BE2C (cell line): ENCODE data around the gene RNF207.
A peak's percentile ranks its signal among the peaks of the same experiment; 100 is the strongest.

Experiments
- DNase-seq: peaks from one replicate; pipeline ENCODE4 v3.0.0-alpha.2; 2020
- H3K27me3 ChIP-seq: fragments of 250-450 bp; sonication (Bioruptor Pico); 2 replicates; pipeline ENCODE4 v1.5.1; 2020; ENCODE audit warnings: mild to moderate bottlenecking
- H3K36me3 ChIP-seq: fragments of 250-450 bp; sonication (Bioruptor Pico); 2 replicates; pipeline ENCODE4 v1.5.1; 2020; ENCODE audit warnings: mild to moderate bottlenecking
- H3K4me1 ChIP-seq: fragments of 250-450 bp; sonication (Bioruptor Pico); 2 replicates; pipeline ENCODE4 v1.5.1; 2020
- H3K4me3 ChIP-seq: 2 replicates; pipeline ENCODE4 v1.5.1; 2011; ENCODE audit warnings: low read depth, low read length
- H3K9me3 ChIP-seq: fragments of 250-450 bp; sonication (Bioruptor Pico); 2 replicates; pipeline ENCODE4 v1.5.1; 2020
- TF ChIP-seq, protein P1 (sequence below): IDR thresholded peaks from 2 replicates; pipeline ENCODE4 v1.5.1; 2012; ENCODE audit warnings: mild to moderate bottlenecking, low read depth, low read length

RNF207 gene

DNA sequence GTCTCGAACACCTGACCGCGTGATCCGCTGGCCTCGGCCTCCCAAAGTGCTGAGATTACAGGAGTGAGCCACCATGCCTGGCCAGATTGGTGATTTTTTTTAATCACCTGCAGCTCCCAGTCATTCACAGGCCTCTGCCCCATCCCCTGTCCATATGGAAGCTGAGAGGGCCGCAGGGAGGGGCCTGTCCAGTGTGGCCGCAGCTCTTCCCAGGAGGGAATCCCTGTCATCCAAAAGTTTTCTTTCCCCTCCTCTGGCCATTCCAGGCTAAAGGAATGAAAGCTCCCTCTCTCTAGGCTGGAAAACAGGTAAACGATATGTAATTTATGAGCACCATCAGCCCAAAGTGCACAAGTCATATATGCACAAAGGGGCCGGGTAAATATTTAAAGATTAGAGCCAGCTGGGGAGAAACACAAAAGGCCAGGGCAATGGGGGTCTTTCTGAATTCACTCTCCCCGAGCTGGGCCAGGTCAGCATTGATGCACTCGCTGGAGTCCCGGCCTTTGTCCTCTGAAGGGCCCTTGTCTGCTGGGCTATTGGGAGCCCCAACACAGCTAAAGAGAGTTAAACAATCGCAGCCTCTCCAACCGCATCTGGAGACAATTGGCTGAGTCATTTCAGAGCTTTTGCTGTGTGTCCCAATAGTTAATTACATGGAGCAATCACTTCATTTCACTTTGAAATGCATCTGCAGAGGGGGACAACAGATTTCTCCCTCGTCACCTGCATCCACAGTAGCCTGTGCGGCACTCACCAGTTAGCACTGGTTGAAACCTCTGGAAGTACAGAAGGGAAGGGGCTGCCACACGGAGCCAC is 34.2 kb downstream of the RNF207 start:
- no peaks in the 10 kb centered on the region for H3K36me3 ChIP-seq
- no peaks in the 10 kb centered on the region for H3K4me1 ChIP-seq
- no peak for DNase-seq
- H3K4me3 ChIP-seq = no peak overlapping the region
- H3K27me3 ChIP-seq = peaks cover 4% of the 10 kb centered on the region
- no peaks in the 10 kb centered on the region for H3K9me3 ChIP-seq
- TF ChIP-seq, protein P1, sequence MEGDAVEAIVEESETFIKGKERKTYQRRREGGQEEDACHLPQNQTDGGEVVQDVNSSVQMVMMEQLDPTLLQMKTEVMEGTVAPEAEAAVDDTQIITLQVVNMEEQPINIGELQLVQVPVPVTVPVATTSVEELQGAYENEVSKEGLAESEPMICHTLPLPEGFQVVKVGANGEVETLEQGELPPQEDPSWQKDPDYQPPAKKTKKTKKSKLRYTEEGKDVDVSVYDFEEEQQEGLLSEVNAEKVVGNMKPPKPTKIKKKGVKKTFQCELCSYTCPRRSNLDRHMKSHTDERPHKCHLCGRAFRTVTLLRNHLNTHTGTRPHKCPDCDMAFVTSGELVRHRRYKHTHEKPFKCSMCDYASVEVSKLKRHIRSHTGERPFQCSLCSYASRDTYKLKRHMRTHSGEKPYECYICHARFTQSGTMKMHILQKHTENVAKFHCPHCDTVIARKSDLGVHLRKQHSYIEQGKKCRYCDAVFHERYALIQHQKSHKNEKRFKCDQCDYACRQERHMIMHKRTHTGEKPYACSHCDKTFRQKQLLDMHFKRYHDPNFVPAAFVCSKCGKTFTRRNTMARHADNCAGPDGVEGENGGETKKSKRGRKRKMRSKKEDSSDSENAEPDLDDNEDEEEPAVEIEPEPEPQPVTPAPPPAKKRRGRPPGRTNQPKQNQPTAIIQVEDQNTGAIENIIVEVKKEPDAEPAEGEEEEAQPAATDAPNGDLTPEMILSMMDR = no peak

DNA sequence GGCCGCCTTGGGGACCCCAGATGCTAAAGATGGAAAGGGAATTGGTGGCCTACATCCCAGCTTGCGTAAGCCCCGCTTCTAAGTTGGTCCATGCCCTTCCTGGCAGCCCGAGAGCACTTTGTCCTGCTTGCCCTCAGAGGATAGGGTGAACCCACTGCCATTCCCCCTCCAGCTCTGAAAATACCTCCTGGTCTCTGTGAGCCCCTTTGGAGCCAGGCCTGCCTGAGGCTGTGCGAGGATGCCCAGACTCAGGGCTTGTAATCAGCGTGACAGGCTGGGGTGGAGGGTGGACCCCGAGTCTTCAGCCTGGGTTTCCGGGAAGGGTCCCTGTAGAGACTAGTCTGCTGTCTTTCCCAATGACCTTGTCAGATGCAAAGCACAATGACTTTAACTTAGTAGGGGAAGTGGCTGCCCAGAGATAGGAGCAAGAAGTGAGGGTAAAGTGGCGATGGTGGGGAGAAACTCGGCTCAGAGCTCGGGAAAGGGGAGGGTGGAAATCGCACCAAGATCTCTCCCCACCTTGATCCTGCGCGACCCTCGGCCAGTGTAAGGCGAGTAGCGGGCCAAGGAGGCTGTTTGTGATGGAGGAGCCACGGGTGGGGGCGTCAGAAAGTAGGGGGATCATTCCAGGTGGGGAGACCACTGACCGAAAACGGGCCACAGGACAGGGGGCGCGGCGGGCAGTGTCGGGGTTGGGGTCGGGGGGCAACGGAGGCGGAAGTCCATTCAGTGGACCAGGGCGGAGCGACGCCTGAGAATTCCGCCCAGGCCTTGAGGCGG is 35.4 kb downstream of the RNF207 start:
- Histone ChIP-seq H3K36me3 (no peaks in the 10 kb centered on the region), H3K9me3 (no peaks in the 10 kb centered on the region), H3K4me3 (no peak overlapping the region), H3K27me3 (peaks cover 4% of the 10 kb centered on the region), H3K4me1 (no peaks in the 10 kb centered on the region)
- no peak for DNase-seq
- TF ChIP-seq, protein P1 = no peak

DNA sequence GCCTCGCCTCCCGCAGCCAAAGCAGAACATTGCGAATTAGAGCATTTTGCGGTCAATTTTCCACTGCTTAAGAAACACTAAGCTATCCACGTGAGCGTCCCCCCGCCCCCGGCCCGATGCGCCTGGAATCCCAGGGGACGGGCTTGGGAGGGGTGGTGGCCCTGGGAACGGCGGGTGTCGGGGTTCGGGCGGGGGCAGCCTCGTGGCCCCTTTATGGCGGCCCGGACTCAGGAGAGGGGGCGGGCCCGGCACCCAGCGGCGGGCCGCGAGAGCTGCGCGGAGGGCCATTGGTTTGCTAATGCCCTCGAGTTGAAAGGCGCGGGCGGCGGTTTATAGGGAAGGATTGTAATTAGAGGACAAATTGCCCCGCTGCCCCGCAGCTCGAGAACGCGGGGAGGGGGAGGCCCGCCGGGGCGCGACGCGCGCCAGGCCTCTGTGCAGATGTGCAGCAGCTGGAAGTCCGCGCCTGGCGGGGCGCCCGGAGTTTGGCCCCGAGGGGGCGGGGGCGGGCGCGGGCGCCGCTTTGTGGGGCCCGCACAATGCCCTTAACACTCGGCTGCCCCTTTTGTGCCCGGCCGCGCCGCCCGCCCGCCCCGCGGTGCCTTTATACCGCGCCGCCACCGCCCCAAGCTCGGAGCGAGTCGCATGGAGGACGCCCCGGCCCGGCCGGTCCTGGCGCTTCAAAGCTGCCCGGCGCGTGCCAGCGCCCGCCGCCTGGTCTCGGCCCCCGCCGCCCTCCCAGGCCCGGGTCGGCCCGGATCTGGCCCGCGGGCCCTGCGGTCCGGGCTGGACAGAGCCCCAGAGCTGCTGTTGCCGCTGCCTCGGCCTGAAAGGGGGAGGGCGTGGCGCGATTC is 36.2 kb downstream of the RNF207 start:
- H3K27me3 ChIP-seq = peaks cover 4% of the 10 kb centered on the region

DNA sequence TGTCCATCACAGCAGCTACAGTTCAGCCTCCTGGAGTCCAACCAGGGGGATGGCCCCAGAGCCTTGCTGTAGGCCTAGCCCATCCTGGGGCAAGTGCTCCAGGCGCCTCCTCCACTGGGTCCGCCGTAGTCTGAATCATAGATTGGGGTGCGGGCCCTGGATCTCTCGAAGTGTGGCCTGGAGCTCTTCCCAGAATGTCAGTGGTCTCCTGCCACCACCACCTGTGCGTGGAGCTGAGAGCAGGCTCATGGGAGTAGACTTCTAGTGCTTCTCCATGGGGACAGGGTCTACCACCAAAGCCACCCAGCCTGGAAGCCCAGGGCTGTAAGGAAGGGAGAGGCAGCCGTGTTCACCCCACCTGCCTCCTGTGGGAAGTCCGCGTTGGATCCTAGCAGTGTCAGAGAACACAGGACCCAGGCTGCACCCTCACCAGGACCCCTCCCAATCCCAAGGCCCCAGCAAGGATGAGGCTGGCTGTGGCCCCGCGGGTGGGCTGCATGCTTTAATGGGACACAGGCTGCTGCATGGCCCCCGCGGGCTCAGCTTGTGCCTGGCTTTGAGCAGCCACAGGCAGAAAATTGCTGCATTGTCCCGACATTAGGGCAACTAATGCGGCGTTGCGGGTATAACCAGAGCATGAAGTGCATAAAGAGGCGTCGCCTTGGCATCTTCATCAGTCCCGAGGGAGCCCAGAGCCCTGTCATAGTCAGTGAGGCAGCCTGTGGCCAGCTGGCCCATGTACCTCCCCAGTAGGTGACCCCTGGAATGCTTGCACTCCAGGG is 37.3 kb downstream of the RNF207 start:
- TF ChIP-seq, protein P1 = no peak
- no peaks in the 10 kb centered on the region for H3K36me3 ChIP-seq
- H3K4me1 ChIP-seq = no peaks in the 10 kb centered on the region
- H3K27me3 ChIP-seq = peaks cover 4% of the 10 kb centered on the region
- DNase-seq = no peak
- H3K4me3 ChIP-seq = no peak overlapping the region
- H3K9me3 ChIP-seq = no peaks in the 10 kb centered on the region

More for the DNA sequence above, 36.2 kb downstream of the RNF207 start:
- no peaks in the 10 kb centered on the region for H3K36me3 ChIP-seq
- no peaks in the 10 kb centered on the region for H3K9me3 ChIP-seq
- H3K4me3 ChIP-seq = no peak overlapping the region
- no peak for DNase-seq
- H3K4me1 ChIP-seq = no peaks in the 10 kb centered on the region
- TF ChIP-seq, protein P1 = no peak

DNA sequence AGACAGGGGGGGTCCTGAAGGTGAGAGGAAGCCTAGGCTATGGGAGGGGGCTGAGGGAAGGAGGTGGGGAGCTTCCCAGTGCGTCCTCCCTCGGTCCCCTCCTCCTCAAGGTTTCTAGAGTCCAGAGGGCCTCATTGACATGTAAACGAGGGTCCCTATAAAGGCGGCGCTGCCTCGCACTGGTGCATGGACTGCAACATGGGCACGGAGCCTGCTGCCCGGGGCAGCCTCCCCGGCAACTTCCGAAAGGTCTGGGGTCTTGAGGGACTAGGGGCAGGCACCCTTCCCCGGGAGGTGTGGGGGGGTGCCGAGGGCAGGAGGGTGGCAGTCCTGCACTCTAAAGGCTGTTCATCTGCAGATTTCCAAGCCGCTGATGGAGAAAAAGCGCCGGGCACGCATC is 38.1 kb downstream of the RNF207 start, which contains the start of gene HES3:
HES3 (plus strand) TSS at position 187 of the 400 bp plus-strand sequence; CDS start at position 374, 187 bp downstream.
- no peaks in the 10 kb centered on the region for H3K4me1 ChIP-seq
- H3K36me3 ChIP-seq = no peaks in the 10 kb centered on the region
- no peak for DNase-seq
- no peaks in the 10 kb centered on the region for H3K9me3 ChIP-seq
- H3K27me3 ChIP-seq = peaks cover 6% of the 10 kb centered on the region
- H3K4me3 ChIP-seq = peak within 1 kb of the TSS; percentile 52; the same call in 1 of the 2 replicates
- TF ChIP-seq, protein P1 = no peak
